Upper lobe of left lung (tissue), 6 donors: ENCODE measurements around the gene TMEM131L. TPM values are rescaled to one million over a fixed set of nuclear protein-coding genes. Genes with fewer than 3 reads are reported as not detected.

Experiments used
- ATAC-seq, 2 donors: fragments of 200-7000 bp; cut with Tn5 transposase; one replicate each; pipeline ENCODE4 v1.9.1; 2022; ENCODE audit warnings: mild to moderate bottlenecking in 2 of 2, moderate library complexity in 2 of 2; ENCODE audit not compliant: low FRiP score in 2 of 2
- DNase-seq, 2 donors: peaks; one replicate each; pipeline ENCODE4 v3.0.0-alpha.2; 2019 to 2020
- H3K27ac ChIP-seq, 4 donors: fragments of 200-600 bp; sonication (generic); one replicate each; pipeline ENCODE4 v1.5.1; 2016 to 2019
- H3K27me3 ChIP-seq, 4 donors: fragments of 200-600 bp; sonication (generic); one replicate each; pipeline ENCODE4 v1.5.1; 2017 to 2019
- H3K36me3 ChIP-seq, 4 donors: fragments of 200-600 bp; sonication (generic); one replicate each; pipeline ENCODE4 v1.5.1; 2016 to 2019
- H3K4me1 ChIP-seq, 4 donors: fragments of 200-600 bp; sonication (generic); one replicate each; pipeline ENCODE4 v1.5.1; 2018 to 2019
- H3K4me3 ChIP-seq, 4 donors: fragments of 200-600 bp; sonication (generic); one replicate each; pipeline ENCODE4 v1.5.1; 2017 to 2019; ENCODE audit warnings: mild to moderate bottlenecking in 2 of 4, moderate library complexity in 1 of 4
- H3K9me3 ChIP-seq, 4 donors: fragments of 200-600 bp; sonication (generic); one replicate each; pipeline ENCODE4 v1.5.1; 2018 to 2019
- EP300 ChIP-seq, 4 donors: sonication (generic); formaldehyde crosslinking; IDR thresholded peaks; one replicate each; pipeline ENCODE4 v1.5.1; 2017; ENCODE audit warnings: antibody characterized with exemption in 4 of 4, control low read depth in 2 of 4
- POLR2A ChIP-seq, 4 donors: fragments of 450-650 bp; IDR thresholded peaks; one replicate each; pipeline ENCODE4 v1.5.1; 2016 to 2017; ENCODE audit warnings: antibody characterized with exemption in 4 of 4, mild to moderate bottlenecking in 2 of 4
- POLR2AphosphoS5 ChIP-seq, 2 donors: sonication (generic); formaldehyde crosslinking; IDR thresholded peaks; one replicate each; pipeline ENCODE4 v1.5.1; 2017; ENCODE audit warnings: antibody characterized with exemption in 2 of 2
- WGBS, 2 donors: methylation state at CpG; one replicate each; pipeline ENCODE4 v1.1.5; 2017 to 2018; 5-methylcytosine and 5-hydroxymethylcytosine counted together
- total RNA-seq, 6 donors: library from RNA; depleted of rRNA in 4 of 6; stranded (reverse); fragments of >200 nt in 4 of 6; gene quantifications; one replicate each; pipeline versions ENCODE4 v1.1.0 to v1.2.1, GENCODE V29; 2016 to 2021
- TF ChIP-seq, protein P1 (sequence below), 6 experiments: fragments of 450-650 bp in 4 of 6; fragments of 200-600 bp in 2 of 6; sonication (generic) in 2 of 6; IDR thresholded peaks; one replicate each; pipeline ENCODE4 v1.5.1; 2016 to 2019; ENCODE audit warnings: antibody characterized with exemption in 6 of 6
- donor health status: DM: no; HTN: no; CAD: no; lungs with moderate emphysema.
- donor health status: DM: no; HTN: yes; CAD: no; lungs with severe emphysema.

TMEM131L gene
- total RNA-seq, 6 donors from 2014 or later, result 12.3 to 28.8 (median 19.5) TPM

DNA sequence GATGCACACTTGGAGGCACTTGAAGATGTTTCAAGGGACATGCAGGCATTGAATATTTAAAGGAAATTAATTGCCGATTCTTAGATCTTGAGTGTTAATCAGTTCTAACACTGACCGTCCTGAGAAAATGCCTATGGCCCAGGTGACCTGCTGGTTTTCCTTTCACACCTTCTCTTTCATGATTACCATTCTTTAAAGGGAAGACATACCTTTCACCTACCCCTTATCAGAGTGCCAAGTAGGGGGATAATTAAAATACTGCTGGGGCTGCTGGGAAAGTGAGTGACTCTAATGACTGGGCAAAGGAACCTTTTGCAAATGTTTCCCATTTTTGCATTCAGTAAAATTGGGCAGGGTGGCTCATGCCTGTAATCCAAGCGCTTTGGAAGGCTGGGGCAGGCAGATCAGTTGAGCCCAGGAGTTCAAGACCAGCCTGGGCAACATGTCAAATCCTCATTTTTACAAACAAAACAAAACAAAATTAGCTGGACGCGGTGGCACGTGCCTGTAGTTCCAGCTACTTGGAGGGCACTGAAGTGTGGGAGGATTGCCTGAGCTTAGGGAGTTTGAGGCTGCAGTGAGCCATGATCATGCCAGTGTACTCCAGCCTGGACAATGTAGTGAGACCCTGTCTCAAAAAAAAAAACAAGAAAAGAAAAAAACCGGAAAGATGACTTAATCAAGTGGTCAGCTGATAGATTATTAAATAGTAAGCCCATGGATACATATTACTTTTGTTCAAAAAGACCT lies 44.3 kb downstream of the TMEM131L start:
- Histone ChIP-seq H3K4me3 (no peak overlapping the region), H3K4me1 (peaks cover 0 to 12% (median 4%) of the 10 kb centered on the region in 4 donors), H3K9me3 (no peaks in the 10 kb centered on the region), H3K27ac (no peak overlapping the region), H3K36me3 (no peaks in the 10 kb centered on the region), H3K27me3 (no peaks in the 10 kb centered on the region)
- DNase-seq, result no peak
- TF ChIP-seq, protein P1, sequence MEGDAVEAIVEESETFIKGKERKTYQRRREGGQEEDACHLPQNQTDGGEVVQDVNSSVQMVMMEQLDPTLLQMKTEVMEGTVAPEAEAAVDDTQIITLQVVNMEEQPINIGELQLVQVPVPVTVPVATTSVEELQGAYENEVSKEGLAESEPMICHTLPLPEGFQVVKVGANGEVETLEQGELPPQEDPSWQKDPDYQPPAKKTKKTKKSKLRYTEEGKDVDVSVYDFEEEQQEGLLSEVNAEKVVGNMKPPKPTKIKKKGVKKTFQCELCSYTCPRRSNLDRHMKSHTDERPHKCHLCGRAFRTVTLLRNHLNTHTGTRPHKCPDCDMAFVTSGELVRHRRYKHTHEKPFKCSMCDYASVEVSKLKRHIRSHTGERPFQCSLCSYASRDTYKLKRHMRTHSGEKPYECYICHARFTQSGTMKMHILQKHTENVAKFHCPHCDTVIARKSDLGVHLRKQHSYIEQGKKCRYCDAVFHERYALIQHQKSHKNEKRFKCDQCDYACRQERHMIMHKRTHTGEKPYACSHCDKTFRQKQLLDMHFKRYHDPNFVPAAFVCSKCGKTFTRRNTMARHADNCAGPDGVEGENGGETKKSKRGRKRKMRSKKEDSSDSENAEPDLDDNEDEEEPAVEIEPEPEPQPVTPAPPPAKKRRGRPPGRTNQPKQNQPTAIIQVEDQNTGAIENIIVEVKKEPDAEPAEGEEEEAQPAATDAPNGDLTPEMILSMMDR (IDR thresholded peaks at IDR 0.05), result no peak
- no peak for TF ChIP-seq POLR2A (IDR thresholded peaks at IDR 0.05)
- TF ChIP-seq POLR2AphosphoS5 (IDR thresholded peaks at IDR 0.05), result no peak
- TF ChIP-seq EP300 (IDR thresholded peaks at IDR 0.05), result no peak
- ATAC-seq, result no peak
- 91 to 92% methylated on average over 7 of the region's 7 CpGs for WGBS, 2 donors

DNA sequence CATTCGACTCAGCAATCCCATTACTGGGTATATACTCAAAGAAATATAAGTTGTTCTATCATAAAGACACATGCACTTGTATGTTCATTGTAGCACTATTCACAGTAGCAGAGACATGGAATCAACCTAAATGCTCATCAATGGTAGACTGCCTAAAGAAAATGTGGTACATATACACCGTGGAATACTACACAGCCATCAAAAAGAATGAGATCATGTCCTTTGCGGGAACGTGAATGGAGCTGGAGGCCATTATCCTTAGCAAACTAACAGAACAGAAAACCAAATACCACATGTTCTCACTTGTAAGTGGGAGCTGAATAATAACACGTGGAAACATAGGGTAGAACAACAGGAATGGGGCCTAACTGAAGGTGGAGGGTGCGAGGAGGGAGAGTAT lies 44.9 kb downstream of the TMEM131L start:
- Histone ChIP-seq H3K4me1 (peaks cover 0 to 12% (median 4%) of the 10 kb centered on the region in 4 donors), H3K4me3 (no peak overlapping the region), H3K36me3 (no peaks in the 10 kb centered on the region), H3K27me3 (no peaks in the 10 kb centered on the region), H3K9me3 (no peaks in the 10 kb centered on the region), H3K27ac (no peak overlapping the region)
- TF ChIP-seq EP300 (IDR thresholded peaks at IDR 0.05), result no peak
- TF ChIP-seq, protein P1 (IDR thresholded peaks at IDR 0.05), result no peak
- no peak for TF ChIP-seq POLR2AphosphoS5 (IDR thresholded peaks at IDR 0.05)
- no peak for TF ChIP-seq POLR2A (IDR thresholded peaks at IDR 0.05)
- WGBS, 2 donors, result 88 to 98% methylated on average over 6 of the region's 6 CpGs
- ATAC-seq, result no peak
- DNase-seq, result no peak

- 83 to 85% methylated on average over 7 of the region's 7 CpGs for WGBS, 2 donors
Measured at GRCh38 chr4:153512162-153512852, 46.1 kb downstream of the TMEM131L start.

GRCh38 chr4:153512952-153513500 lies 46.9 kb downstream of the TMEM131L start:
- no peaks in the 10 kb centered on the region for H3K27me3 ChIP-seq
- peaks cover 2 to 12% (median 6%) of the 10 kb centered on the region in 4 donors for H3K4me1 ChIP-seq
- ATAC-seq (peak in 1 of 2 donors; percentile 37), DNase-seq (no peak)
- TF ChIP-seq POLR2AphosphoS5 (IDR thresholded peaks at IDR 0.05), result no peak
- TF ChIP-seq, protein P1 (IDR thresholded peaks at IDR 0.05), result no peak
- no peak for TF ChIP-seq POLR2A (IDR thresholded peaks at IDR 0.05)
- TF ChIP-seq EP300 (IDR thresholded peaks at IDR 0.05), result no peak
- no peak overlapping the region for H3K4me3 ChIP-seq
- no peaks in the 10 kb centered on the region for H3K9me3 ChIP-seq
- WGBS, 2 donors, result 84 to 92% methylated on average over 3 of the region's 3 CpGs
- H3K27ac ChIP-seq, result no peak overlapping the region
- H3K36me3 ChIP-seq, result no peaks in the 10 kb centered on the region

More at GRCh38 chr4:153512162-153512852, 46.1 kb downstream of the TMEM131L start:
- ATAC-seq (no peak), DNase-seq (no peak)
- Histone ChIP-seq H3K9me3 (no peaks in the 10 kb centered on the region), H3K36me3 (no peaks in the 10 kb centered on the region), H3K27me3 (no peaks in the 10 kb centered on the region), H3K27ac (no peak overlapping the region), H3K4me3 (no peak overlapping the region), H3K4me1 (peaks cover 0 to 12% (median 4%) of the 10 kb centered on the region in 4 donors)
- TF ChIP-seq, protein P1 (IDR thresholded peaks at IDR 0.05), result no peak
- TF ChIP-seq POLR2A (IDR thresholded peaks at IDR 0.05), result no peak
- TF ChIP-seq EP300 (IDR thresholded peaks at IDR 0.05), result no peak
- no peak for TF ChIP-seq POLR2AphosphoS5 (IDR thresholded peaks at IDR 0.05)
